Measurements from ENCODE around the gene PRDM15. TPM values are rescaled to one million over a fixed set of nuclear protein-coding genes. Genes with fewer than 3 reads are reported as not detected.

The PRDM15 gene
- polyA plus RNA-seq, 1 donor (not counting 4 experiments of a cell fraction or from before 2014, with no cell fraction given): 5.2 TPM

GRCh38 chr21:41830764-41831452, 48.2 kb downstream of the PRDM15 start:
- Histone ChIP-seq H3K9ac (ENCODE audit: control insufficient read depth, extremely low read depth, insufficient read depth, low read length) (no peak overlapping the region), H3K27ac (ENCODE audit: control insufficient read depth, insufficient read depth, low read length) (no peak overlapping the region), H3K4me3 (ENCODE audit: control insufficient read depth in 2 of 3, extremely low read depth in 1 of 3, insufficient read depth in 2 of 3, low read depth in 1 of 3, low read length in 3 of 3) (no peak overlapping the region), H3K27me3 (ENCODE audit: control insufficient read depth, extremely low read depth, insufficient read depth, low read length) (no peaks in the 10 kb centered on the region), H3K9me1 (ENCODE audit: control insufficient read depth, extremely low read depth, insufficient read depth, low read length) (no peaks in the 10 kb centered on the region), H4K20me1 (ENCODE audit: control insufficient read depth, extremely low read depth, insufficient read depth, low read length) (no peaks in the 10 kb centered on the region), H3K79me2 (ENCODE audit: control insufficient read depth, insufficient read depth, low read length) (no peaks in the 10 kb centered on the region), H3K4me1 (ENCODE audit: control insufficient read depth, extremely low read depth, insufficient read depth, low read length) (no peaks in the 10 kb centered on the region), H3K36me3 (ENCODE audit: control insufficient read depth in 2 of 2, extremely low read depth in 1 of 2, insufficient read depth in 2 of 2, low read length in 2 of 2) (peaks cover 4 to 20% of the 10 kb centered on the region in 2 experiments), H3K9me3 (ENCODE audit: control insufficient read depth, low read depth, low read length) (no peaks in the 10 kb centered on the region), H3K4me2 (ENCODE audit: control insufficient read depth, extremely low read depth, insufficient read depth, low read depth, low read length) (no peak overlapping the region), H2AFZ (ENCODE audit: control insufficient read depth, low read length) (no peak overlapping the region)
- TF ChIP-seq CTCF (optimal IDR thresholded peaks at IDR 0.05 in 1 of 3, IDR thresholded peaks at IDR 0.05 in 1 of 3, conservative IDR thresholded peaks at IDR 0.05 in 1 of 3; ENCODE audit: extremely low read depth in 1 of 3, insufficient read depth in 2 of 3, low read length in 3 of 3) (no peak), EZH2 (IDR thresholded peaks at IDR 0.05; ENCODE audit: low read length) (no peak)
- dilution Hi-C loops (cut with MboI; ENCODE audit: extremely low pct_ligation_motif_present, low sequenced_read_pairs): no loop called here
- no peak for DNase-seq (ENCODE audit: low read depth, low spot score)
- no peak for FAIRE-seq

DNA sequence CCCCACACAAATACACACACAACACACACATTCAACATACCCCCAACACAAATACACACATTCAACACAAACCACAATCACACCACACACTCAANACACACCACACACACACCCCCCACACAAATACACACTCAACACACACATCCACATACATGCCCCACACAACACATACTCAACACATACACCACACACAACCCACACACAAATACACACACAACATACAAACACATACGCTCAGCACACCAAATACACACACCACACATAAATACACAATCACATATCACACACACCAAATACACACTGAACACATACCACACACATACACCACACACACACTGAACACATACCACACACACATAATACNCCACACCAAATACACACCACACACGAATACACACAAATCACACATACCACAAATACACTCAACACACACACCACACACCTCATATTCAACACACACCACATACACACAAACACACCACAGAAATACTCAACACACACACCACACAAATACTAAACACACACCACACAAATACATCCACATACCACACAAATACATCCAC, 48.9 kb downstream of the PRDM15 start:
- H3K79me2 ChIP-seq (ENCODE audit: control insufficient read depth, insufficient read depth, low read length): no peaks in the 10 kb centered on the region
- no peaks in the 10 kb centered on the region for H3K27me3 ChIP-seq (ENCODE audit: control insufficient read depth, extremely low read depth, insufficient read depth, low read length)
- H3K4me1 ChIP-seq (ENCODE audit: control insufficient read depth, extremely low read depth, insufficient read depth, low read length): no peaks in the 10 kb centered on the region
- H2AFZ ChIP-seq (ENCODE audit: control insufficient read depth, low read length): no peak overlapping the region
- no peak overlapping the region for H3K4me3 ChIP-seq (ENCODE audit: control insufficient read depth in 2 of 3, extremely low read depth in 1 of 3, insufficient read depth in 2 of 3, low read depth in 1 of 3, low read length in 3 of 3)
- H3K9me3 ChIP-seq (ENCODE audit: control insufficient read depth, low read depth, low read length): no peaks in the 10 kb centered on the region
- H3K4me2 ChIP-seq (ENCODE audit: control insufficient read depth, extremely low read depth, insufficient read depth, low read depth, low read length): no peak overlapping the region
- DNase-seq (ENCODE audit: low read depth, low spot score) (no peak), FAIRE-seq (no peak)
- peaks cover 4 to 19% of the 10 kb centered on the region in 2 experiments for H3K36me3 ChIP-seq (ENCODE audit: control insufficient read depth in 2 of 2, extremely low read depth in 1 of 2, insufficient read depth in 2 of 2, low read length in 2 of 2)
- H3K27ac ChIP-seq (ENCODE audit: control insufficient read depth, insufficient read depth, low read length): no peak overlapping the region
- no peak overlapping the region for H3K9ac ChIP-seq (ENCODE audit: control insufficient read depth, extremely low read depth, insufficient read depth, low read length)
- dilution Hi-C loops (cut with MboI; ENCODE audit: extremely low pct_ligation_motif_present, low sequenced_read_pairs): no loop called here
- no peaks in the 10 kb centered on the region for H3K9me1 ChIP-seq (ENCODE audit: control insufficient read depth, extremely low read depth, insufficient read depth, low read length)
- no peak for TF ChIP-seq CTCF (optimal IDR thresholded peaks at IDR 0.05 in 1 of 3, IDR thresholded peaks at IDR 0.05 in 1 of 3, conservative IDR thresholded peaks at IDR 0.05 in 1 of 3; ENCODE audit: extremely low read depth in 1 of 3, insufficient read depth in 2 of 3, low read length in 3 of 3)
- no peaks in the 10 kb centered on the region for H4K20me1 ChIP-seq (ENCODE audit: control insufficient read depth, extremely low read depth, insufficient read depth, low read length)
